ENCODE measurements around the gene NCS1.

NCS1 gene

GRCh38 chr9:130226112-130226511 is 53.9 kb downstream of the NCS1 start:
- no peak overlapping the region for H3K27ac ChIP-seq
- TF ChIP-seq CTCF (conservative IDR thresholded peaks at IDR 0.05), result no peak

GRCh38 chr9:130227833-130228232 is 55.6 kb downstream of the NCS1 start:
- TF ChIP-seq CTCF (conservative IDR thresholded peaks at IDR 0.05), result no peak
- H3K27ac ChIP-seq, result no peak overlapping the region

GRCh38 chr9:130229759-130230158 is 57.6 kb downstream of the NCS1 start:
- no peak overlapping the region for H3K27ac ChIP-seq
- TF ChIP-seq CTCF (conservative IDR thresholded peaks at IDR 0.05), result no peak

GRCh38 chr9:130230631-130231030 is 58.4 kb downstream of the NCS1 start:
- no peak overlapping the region for H3K27ac ChIP-seq
- no peak for TF ChIP-seq CTCF (conservative IDR thresholded peaks at IDR 0.05)

- H3K27ac ChIP-seq, result no peak overlapping the region
- TF ChIP-seq CTCF (conservative IDR thresholded peaks at IDR 0.05), result no peak
Observed at GRCh38 chr9:130232899-130233586, 60.8 kb downstream of the NCS1 start.

GRCh38 chr9:130233587-130233945 is 61.4 kb downstream of the NCS1 start:
- TF ChIP-seq CTCF (conservative IDR thresholded peaks at IDR 0.05), result no peak

GRCh38 chr9:130234340-130235260 is 62.4 kb downstream of the NCS1 start:
- no peak for TF ChIP-seq CTCF (conservative IDR thresholded peaks at IDR 0.05)
- no peak overlapping the region for H3K27ac ChIP-seq

More at GRCh38 chr9:130233587-130233945, 61.4 kb downstream of the NCS1 start:
- no peak overlapping the region for H3K27ac ChIP-seq

Data from VCaP (cell line).